K562 (cell line): ENCODE data around the gene CARF. TPM values are rescaled to one million over a fixed set of nuclear protein-coding genes. Genes with fewer than 3 reads are reported as not detected.

Source experiments
- ATAC-seq: fragments of 200-7000 bp; cut with Tn5 transposase; 3 replicates; pipeline ENCODE4 v1.9.1; 2020; ENCODE audit warnings: moderate library complexity
- BruUV-seq: library from RNA; stranded (reverse); fragments of 400-500 nt; replicated peaks from 2 replicates; lab custom pipeline; 2021; lab: Mats Ljungman, UMichigan
- CTCF ChIA-PET: fragments of 300-600 bp; formaldehyde crosslinking; extraction: SDS; loops from one replicate; lab custom pipeline; 2021; ENCODE audit warnings: low intra/inter-chr PET ratio; lab: Yijun Ruan, JAX
- POLR2A ChIA-PET: fragments of 300-600, 350-650 bp; sonication (Branson Sonifier 250); formaldehyde crosslinking; extraction: SDS; loops from one replicate; lab custom pipeline; 2021; ENCODE audit warnings: antibody characterized with exemption, inconsistent platforms; lab: Yijun Ruan, JAX
- DNase-seq, 4 experiments: peaks; one replicate each; pipeline versions ENCODE4 v3.0.0 to v3.0.0-alpha.2; 2011 to 2018; ENCODE audit warnings: low spot score in 3 of 4, mixed read lengths in 3 of 4; ENCODE audit errors: extremely low read depth in 1 of 4
- FAIRE-seq: peaks from 2 replicates; lab custom pipeline; 2011; peaks lifted over from hg19 to GRCh38; lab: Jason Lieb, UNC
- H2AFZ ChIP-seq: 2 replicates; pipeline ENCODE4 v1.6.0; 2011; ENCODE audit warnings: low read depth, low read length, control low read depth, inconsistent platforms
- H3K27ac ChIP-seq: fragments of 200-600 bp; 3 replicates; pipeline ENCODE4 v1.8.0; 2011; ENCODE audit warnings: low read depth, mild to moderate bottlenecking, control low read depth, inconsistent platforms, low read length, moderate library complexity, mixed read lengths; ENCODE audit errors: extremely low read depth
- H3K27me3 ChIP-seq, 2 experiments: fragments of 300-600 bp in 1 of 2; 2 replicates in 1 of 2; 3 replicates in 1 of 2; pipeline versions ENCODE4 v1.6.0 to v1.8.0; 2011; ENCODE audit warnings: inconsistent platforms in 2 of 2, low read length in 2 of 2, mild to moderate bottlenecking in 1 of 2, mixed read lengths in 1 of 2, moderate library complexity in 1 of 2; ENCODE audit not compliant: control insufficient read depth in 2 of 2, insufficient read depth in 2 of 2
- H3K36me3 ChIP-seq: fragments of 300-600 bp; 3 replicates; pipeline ENCODE4 v1.8.0; 2011; ENCODE audit warnings: mild to moderate bottlenecking, low read length, inconsistent platforms; ENCODE audit not compliant: control insufficient read depth, insufficient read depth
- H3K4me1 ChIP-seq, 2 experiments: fragments of 200-600 bp in 1 of 2; replicated peaks in 1 of 2; 2 replicates in 1 of 2; 3 replicates in 1 of 2; pipeline versions ENCODE4 v1.5.1 to v1.8.0; 2011; ENCODE audit warnings: inconsistent platforms in 2 of 2, low read length in 2 of 2, mild to moderate bottlenecking in 1 of 2, mixed read lengths in 1 of 2, moderate library complexity in 1 of 2; ENCODE audit not compliant: control insufficient read depth in 2 of 2, insufficient read depth in 2 of 2
- H3K4me2 ChIP-seq: 2 replicates; pipeline ENCODE4 v1.6.1; 2011; ENCODE audit warnings: low read length, control low read depth, inconsistent platforms, mixed read lengths; ENCODE audit not compliant: insufficient read depth
- H3K4me3 ChIP-seq: fragments of 200-600 bp; sonication (generic), shearing (Covaris generic); 2 replicates; pipeline ENCODE4 v1.5.1; 2016; ENCODE audit warnings: control low read depth, inconsistent platforms
- H3K79me2 ChIP-seq: fragments of 200-600 bp; 3 replicates; pipeline ENCODE4 v1.8.0; 2011; ENCODE audit warnings: low read length, inconsistent platforms; ENCODE audit not compliant: control insufficient read depth, insufficient read depth
- H3K9ac ChIP-seq, 2 experiments: 2 replicates each; pipeline versions ENCODE4 v1.6.0 to v1.6.1; 2011; ENCODE audit warnings: low read depth in 2 of 2, low read length in 2 of 2, control low read depth in 1 of 2, inconsistent platforms in 1 of 2, mild to moderate bottlenecking in 1 of 2, mixed read lengths in 1 of 2; ENCODE audit not compliant: insufficient read depth in 1 of 2
- H3K9me1 ChIP-seq: one replicate; pipeline ENCODE4 v1.6.0; 2011; ENCODE audit warnings: inconsistent platforms, mild to moderate bottlenecking, low read length, moderate library complexity; ENCODE audit not compliant: control insufficient read depth, insufficient read depth
- H3K9me3 ChIP-seq: replicated peaks from 2 replicates; pipeline ENCODE4 v1.5.1; 2011; ENCODE audit warnings: low read depth, low read length, inconsistent platforms; ENCODE audit not compliant: control insufficient read depth, insufficient read depth
- H4K20me1 ChIP-seq: replicated peaks from 2 replicates; pipeline ENCODE4 v1.6.1; 2011; ENCODE audit warnings: low read length, inconsistent platforms, mixed read lengths; ENCODE audit not compliant: control insufficient read depth, insufficient read depth
- CEBPB ChIP-seq: fragments of 450-650 bp; IDR thresholded peaks from 2 replicates; pipeline ENCODE4 v1.6.1; 2016; ENCODE audit warnings: missing genetic modification characterization, missing compliant biosample characterization
- CHCHD3 ChIP-seq: fragments of 250-450 bp; sonication (Bioruptor Pico); IDR thresholded peaks from 2 replicates; pipeline ENCODE4 v2.1.2; 2022; ENCODE audit warnings: mild to moderate bottlenecking
- CSDE1 ChIP-seq, 2 experiments: fragments of 450-650 bp; IDR thresholded peaks; 2 replicates each; pipeline ENCODE4 v1.6.1; 2016; ENCODE audit warnings: mild to moderate bottlenecking in 1 of 2
- KLF6 ChIP-seq: fragments of 250-450 bp; sonication (Bioruptor Pico); IDR thresholded peaks from 2 replicates; pipeline ENCODE4 v1.4.0; 2020; ENCODE audit warnings: mild to moderate bottlenecking, moderate library complexity, borderline replicate concordance
- MCM3 ChIP-seq: fragments of 450-650 bp; IDR thresholded peaks from 2 replicates; pipeline ENCODE4 v1.6.1; 2016
- PHTF2 ChIP-seq: fragments of 250-450 bp; sonication (Bioruptor Pico); IDR thresholded peaks from 2 replicates; pipeline ENCODE4 v1.5.0; 2021; ENCODE audit warnings: mild to moderate bottlenecking
- WGBS: fragments of 100-300 bp; shearing (Covaris generic); methylation state at CpG from one replicate; pipeline ENCODE4 v1.1.6; 2016; ENCODE audit warnings: low coverage, mixed read lengths; ENCODE audit not compliant: insufficient coverage; ENCODE audit errors: missing lambda C conversion rate; 5-methylcytosine and 5-hydroxymethylcytosine counted together
- in situ Hi-C: fragments of 300-500 bp; cut with MboI; formaldehyde crosslinking; loops from 4 replicates; pipeline ENCODE4 v1.15.0; 2018; ENCODE audit warnings: inconsistent platforms, mixed read lengths
- intact Hi-C: fragments of 100-400 bp; cut with micrococcal nuclease; formaldehyde crosslinking; loops from 2 replicates; pipeline ENCODE4 v1.14.2; 2022
- polyA plus RNA-seq, 8 experiments: library from polyadenylated mRNA; depleted of rRNA in 4 of 8; stranded (reverse) in 5 of 8; unstranded in 3 of 8; fragments of >200 nt; fragmentation: Nextera tagmentation in 2 of 8; fragmentation: Illumina TruSeq in 1 of 8; extraction: Ambion mirVana in 2 of 8; extraction: Trizol in 1 of 8; gene quantifications; 2 replicates each; pipeline versions ENCODE4 v1.2.1 to v1.2.3, GENCODE V29; 2011 to 2014; ENCODE audit warnings: inconsistent platforms in 1 of 8, missing spikeins in 1 of 8
- total RNA-seq, 7 experiments: library from RNA; depleted of rRNA in 6 of 7; stranded (reverse); fragments of >200 nt in 6 of 7; fragmentation: Illumina TruSeq in 2 of 7; extraction: Trizol in 2 of 7; gene quantifications; 2 replicates each; pipeline versions ENCODE4 v1.2.1 to v1.2.3, GENCODE V29; 2011 to 2021; ENCODE audit warnings: low replicate concordance in 1 of 7
- TF ChIP-seq, protein P1 (sequence below): fragments of 450-650 bp; IDR thresholded peaks from one replicate; pipeline ENCODE4 v1.6.1; 2018; ENCODE audit warnings: mild to moderate bottlenecking, moderate library complexity; ENCODE audit not compliant: partially characterized antibody
- TF ChIP-seq, protein P2 (sequence below): sonication (generic); formaldehyde crosslinking; IDR thresholded peaks from 2 replicates; pipeline ENCODE4 v1.8.0; 2022; ENCODE audit warnings: missing genetic modification reagents, mild to moderate bottlenecking, borderline replicate concordance
- TF ChIP-seq, protein P3 (sequence below): fragments of 450-650 bp; IDR thresholded peaks from 2 replicates; pipeline ENCODE4 v1.6.1; 2016

CARF gene
- total and polyA plus RNA-seq, 9 of the 15 experiments (the other 6 are each of a cell fraction or from before 2014, with no cell fraction given): 0.31 to 4.2 (median 1.2) TPM

DNA sequence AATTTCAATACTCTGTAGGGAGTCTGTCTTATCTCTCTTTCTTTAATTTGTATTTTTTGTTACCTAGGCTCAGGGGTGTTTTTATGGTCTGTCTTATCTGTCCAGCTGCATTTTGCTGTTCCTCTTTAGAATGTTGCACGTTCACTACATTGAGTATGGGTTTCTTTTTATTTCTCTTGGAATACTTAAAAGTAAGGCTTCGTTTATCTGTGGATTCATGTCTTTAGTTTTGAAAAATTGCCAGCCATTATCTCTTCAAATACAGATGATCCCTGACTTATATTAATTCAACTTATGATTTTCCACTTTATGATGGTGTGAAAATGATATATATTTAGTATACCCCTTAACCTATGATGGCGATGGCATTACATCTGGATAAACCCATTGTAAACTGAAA lies 26.9 kb downstream of the CARF start:
- no peak overlapping the region for H2AFZ ChIP-seq
- no peaks in the 10 kb centered on the region for H3K27me3 ChIP-seq
- POLR2A ChIA-PET: no interaction called here
- H3K9ac ChIP-seq: no peak overlapping the region
- WGBS: 41% methylated on average over 3 of the region's 3 CpGs
- H3K27ac ChIP-seq: no peak overlapping the region
- no peaks in the 10 kb centered on the region for H3K9me1 ChIP-seq
- BruUV-seq: no TSS peak
- no peaks in the 10 kb centered on the region for H4K20me1 ChIP-seq
- CTCF ChIA-PET: no interaction called here
- intact Hi-C loops (no loop called here), in situ Hi-C loops (no loop called here)
- TF ChIP-seq CHCHD3 (CRISPR knock-in tag) (no peak), CEBPB (tag) (no peak), KLF6 (CRISPR knock-in tag) (no peak), MCM3 (no peak), CSDE1 (IDR thresholded peaks at IDR 0.05) (no peak), PHTF2 (CRISPR knock-in tag) (no peak)
- TF ChIP-seq, protein P1, sequence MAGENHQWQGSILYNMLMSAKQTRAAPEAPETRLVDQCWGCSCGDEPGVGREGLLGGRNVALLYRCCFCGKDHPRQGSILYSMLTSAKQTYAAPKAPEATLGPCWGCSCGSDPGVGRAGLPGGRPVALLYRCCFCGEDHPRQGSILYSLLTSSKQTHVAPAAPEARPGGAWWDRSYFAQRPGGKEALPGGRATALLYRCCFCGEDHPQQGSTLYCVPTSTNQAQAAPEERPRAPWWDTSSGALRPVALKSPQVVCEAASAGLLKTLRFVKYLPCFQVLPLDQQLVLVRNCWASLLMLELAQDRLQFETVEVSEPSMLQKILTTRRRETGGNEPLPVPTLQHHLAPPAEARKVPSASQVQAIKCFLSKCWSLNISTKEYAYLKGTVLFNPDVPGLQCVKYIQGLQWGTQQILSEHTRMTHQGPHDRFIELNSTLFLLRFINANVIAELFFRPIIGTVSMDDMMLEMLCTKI: no peak
- TF ChIP-seq, protein P2, sequence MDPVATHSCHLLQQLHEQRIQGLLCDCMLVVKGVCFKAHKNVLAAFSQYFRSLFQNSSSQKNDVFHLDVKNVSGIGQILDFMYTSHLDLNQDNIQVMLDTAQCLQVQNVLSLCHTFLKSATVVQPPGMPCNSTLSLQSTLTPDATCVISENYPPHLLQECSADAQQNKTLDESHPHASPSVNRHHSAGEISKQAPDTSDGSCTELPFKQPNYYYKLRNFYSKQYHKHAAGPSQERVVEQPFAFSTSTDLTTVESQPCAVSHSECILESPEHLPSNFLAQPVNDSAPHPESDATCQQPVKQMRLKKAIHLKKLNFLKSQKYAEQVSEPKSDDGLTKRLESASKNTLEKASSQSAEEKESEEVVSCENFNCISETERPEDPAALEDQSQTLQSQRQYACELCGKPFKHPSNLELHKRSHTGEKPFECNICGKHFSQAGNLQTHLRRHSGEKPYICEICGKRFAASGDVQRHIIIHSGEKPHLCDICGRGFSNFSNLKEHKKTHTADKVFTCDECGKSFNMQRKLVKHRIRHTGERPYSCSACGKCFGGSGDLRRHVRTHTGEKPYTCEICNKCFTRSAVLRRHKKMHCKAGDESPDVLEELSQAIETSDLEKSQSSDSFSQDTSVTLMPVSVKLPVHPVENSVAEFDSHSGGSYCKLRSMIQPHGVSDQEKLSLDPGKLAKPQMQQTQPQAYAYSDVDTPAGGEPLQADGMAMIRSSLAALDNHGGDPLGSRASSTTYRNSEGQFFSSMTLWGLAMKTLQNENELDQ (CRISPR knock-in tag): no peak
- TF ChIP-seq, protein P3, sequence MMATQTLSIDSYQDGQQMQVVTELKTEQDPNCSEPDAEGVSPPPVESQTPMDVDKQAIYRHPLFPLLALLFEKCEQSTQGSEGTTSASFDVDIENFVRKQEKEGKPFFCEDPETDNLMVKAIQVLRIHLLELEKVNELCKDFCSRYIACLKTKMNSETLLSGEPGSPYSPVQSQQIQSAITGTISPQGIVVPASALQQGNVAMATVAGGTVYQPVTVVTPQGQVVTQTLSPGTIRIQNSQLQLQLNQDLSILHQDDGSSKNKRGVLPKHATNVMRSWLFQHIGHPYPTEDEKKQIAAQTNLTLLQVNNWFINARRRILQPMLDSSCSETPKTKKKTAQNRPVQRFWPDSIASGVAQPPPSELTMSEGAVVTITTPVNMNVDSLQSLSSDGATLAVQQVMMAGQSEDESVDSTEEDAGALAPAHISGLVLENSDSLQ: no peak
- no peaks in the 10 kb centered on the region; a peak in 1 of 5 replicates for H3K4me1 ChIP-seq
- ATAC-seq (no peak), FAIRE-seq (no peak), DNase-seq (no peak)
- no peaks in the 10 kb centered on the region for H3K9me3 ChIP-seq
- H3K36me3 ChIP-seq: no peaks in the 10 kb centered on the region
- no peak overlapping the region for H3K4me3 ChIP-seq
- no peaks in the 10 kb centered on the region for H3K79me2 ChIP-seq
- no peak overlapping the region for H3K4me2 ChIP-seq
